Tibial nerve (tissue), 4 donors: ENCODE data around the gene RPL19. TPM values are rescaled to one million over a fixed set of nuclear protein-coding genes. Genes with fewer than 3 reads are reported as not detected.

Source experiments
- DNase-seq, 2 donors: peaks; one replicate each; pipeline ENCODE4 v3.0.0-alpha.2; 2019; ENCODE audit warnings: low spot score in 2 of 2
- H3K27ac ChIP-seq, 4 donors: fragments of 200-600 bp; sonication (generic) in 3 of 4; one replicate each; pipeline ENCODE4 v1.5.1; 2017 to 2019; ENCODE audit warnings: mild to moderate bottlenecking in 1 of 4
- H3K27me3 ChIP-seq, 2 donors: fragments of 200-600 bp; sonication (generic) in 1 of 2; one replicate each; pipeline versions ENCODE4 v1.5.1 to v1.6.0; 2017 to 2019
- H3K36me3 ChIP-seq, 3 donors: fragments of 200-600 bp; sonication (generic); one replicate each; pipeline ENCODE4 v1.5.1; 2018 to 2019
- H3K4me1 ChIP-seq, 4 donors: fragments of 200-600 bp; sonication (generic) in 3 of 4; one replicate each; pipeline ENCODE4 v1.5.1; 2017 to 2019
- H3K4me3 ChIP-seq, 4 donors: fragments of 200-600 bp; sonication (generic) in 3 of 4; one replicate each; pipeline ENCODE4 v1.5.1; 2017 to 2019; ENCODE audit warnings: mild to moderate bottlenecking in 1 of 4, moderate library complexity in 1 of 4
- H3K9me3 ChIP-seq, 4 donors: fragments of 200-600 bp; sonication (generic) in 3 of 4; one replicate each; pipeline ENCODE4 v1.5.1; 2017 to 2019
- EP300 ChIP-seq, 2 donors: sonication (generic); formaldehyde crosslinking; IDR thresholded peaks; one replicate each; pipeline ENCODE4 v1.6.1; 2017; ENCODE audit warnings: antibody characterized with exemption in 2 of 2, mild to moderate bottlenecking in 1 of 2
- POLR2A ChIP-seq, 2 donors: fragments of 450-650 bp; IDR thresholded peaks; one replicate each; pipeline ENCODE4 v1.6.1; 2017; ENCODE audit warnings: antibody characterized with exemption in 2 of 2, mild to moderate bottlenecking in 2 of 2, moderate library complexity in 2 of 2
- WGBS, 2 donors: methylation state at CpG; one replicate each; pipeline ENCODE4 v1.1.5; 2018; 5-methylcytosine and 5-hydroxymethylcytosine counted together
- total RNA-seq, 4 donors: library from RNA; depleted of rRNA; stranded (reverse); fragments of >200 nt; gene quantifications; one replicate each; pipeline ENCODE4 v1.1.0, GENCODE V29; 2016
- TF ChIP-seq, protein P1 (sequence below), 5 experiments: fragments of 200-600 bp in 3 of 5; fragments of 450-650 bp in 2 of 5; sonication (generic) in 3 of 5; IDR thresholded peaks; one replicate each; pipeline ENCODE4 v1.5.1; 2016 to 2019; ENCODE audit warnings: antibody characterized with exemption in 5 of 5, mild to moderate bottlenecking in 3 of 5, moderate library complexity in 2 of 5

RPL19 gene
- total RNA-seq, 4 donors from 2014 or later, result 2,381 to 3,486 (median 2,809) TPM

DNA sequence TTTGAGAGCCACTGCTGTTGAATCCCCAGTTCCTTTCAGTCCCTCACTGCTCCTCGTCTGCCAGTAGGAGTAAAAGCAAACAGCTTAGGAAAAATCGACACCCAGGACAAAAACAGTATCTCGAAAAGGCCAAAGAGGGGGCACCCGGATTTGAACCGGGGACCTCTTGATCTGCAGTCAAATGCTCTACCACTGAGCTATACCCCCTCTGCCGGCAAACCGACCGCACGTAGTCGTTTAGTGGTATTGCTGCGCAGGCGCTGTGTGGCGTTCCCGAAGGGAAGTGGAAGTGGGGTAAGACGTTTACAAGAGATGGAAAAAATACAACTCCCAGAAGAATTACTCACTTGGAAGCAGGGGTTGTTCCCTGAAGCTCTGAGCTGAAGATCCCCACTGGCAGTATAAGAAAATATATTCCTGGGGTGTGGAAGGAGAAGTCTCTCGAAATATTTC is 46.5 kb upstream of the RPL19 start:
- H3K27ac ChIP-seq, result peak overlapping the region; percentile 88 to 99 (median 94)
- peak; percentile 39 to 80 for TF ChIP-seq EP300 (IDR thresholded peaks at IDR 0.05)
- TF ChIP-seq POLR2A (IDR thresholded peaks at IDR 0.05), result peak; percentile 13 to 50
- TF ChIP-seq, protein P1, sequence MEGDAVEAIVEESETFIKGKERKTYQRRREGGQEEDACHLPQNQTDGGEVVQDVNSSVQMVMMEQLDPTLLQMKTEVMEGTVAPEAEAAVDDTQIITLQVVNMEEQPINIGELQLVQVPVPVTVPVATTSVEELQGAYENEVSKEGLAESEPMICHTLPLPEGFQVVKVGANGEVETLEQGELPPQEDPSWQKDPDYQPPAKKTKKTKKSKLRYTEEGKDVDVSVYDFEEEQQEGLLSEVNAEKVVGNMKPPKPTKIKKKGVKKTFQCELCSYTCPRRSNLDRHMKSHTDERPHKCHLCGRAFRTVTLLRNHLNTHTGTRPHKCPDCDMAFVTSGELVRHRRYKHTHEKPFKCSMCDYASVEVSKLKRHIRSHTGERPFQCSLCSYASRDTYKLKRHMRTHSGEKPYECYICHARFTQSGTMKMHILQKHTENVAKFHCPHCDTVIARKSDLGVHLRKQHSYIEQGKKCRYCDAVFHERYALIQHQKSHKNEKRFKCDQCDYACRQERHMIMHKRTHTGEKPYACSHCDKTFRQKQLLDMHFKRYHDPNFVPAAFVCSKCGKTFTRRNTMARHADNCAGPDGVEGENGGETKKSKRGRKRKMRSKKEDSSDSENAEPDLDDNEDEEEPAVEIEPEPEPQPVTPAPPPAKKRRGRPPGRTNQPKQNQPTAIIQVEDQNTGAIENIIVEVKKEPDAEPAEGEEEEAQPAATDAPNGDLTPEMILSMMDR (IDR thresholded peaks at IDR 0.05), result peak in 3 of 5 experiments; percentile 16 to 44 (median 36)
- 0% methylated on average over 15 to 16 of the region's 16 CpGs for WGBS, 2 donors
- H3K4me1 ChIP-seq, result peaks cover 0 to 24% (median 17%) of the 10 kb centered on the region in 4 donors
- H3K4me3 ChIP-seq, result peak overlapping the region; percentile 78 to 99 (median 82)
- peaks cover 0 to 24% of the 10 kb centered on the region in 2 donors for H3K27me3 ChIP-seq
- H3K9me3 ChIP-seq, result no peaks in the 10 kb centered on the region
- H3K36me3 ChIP-seq, result no peaks in the 10 kb centered on the region
- DNase-seq, result peak; percentile 91 to 96

DNA sequence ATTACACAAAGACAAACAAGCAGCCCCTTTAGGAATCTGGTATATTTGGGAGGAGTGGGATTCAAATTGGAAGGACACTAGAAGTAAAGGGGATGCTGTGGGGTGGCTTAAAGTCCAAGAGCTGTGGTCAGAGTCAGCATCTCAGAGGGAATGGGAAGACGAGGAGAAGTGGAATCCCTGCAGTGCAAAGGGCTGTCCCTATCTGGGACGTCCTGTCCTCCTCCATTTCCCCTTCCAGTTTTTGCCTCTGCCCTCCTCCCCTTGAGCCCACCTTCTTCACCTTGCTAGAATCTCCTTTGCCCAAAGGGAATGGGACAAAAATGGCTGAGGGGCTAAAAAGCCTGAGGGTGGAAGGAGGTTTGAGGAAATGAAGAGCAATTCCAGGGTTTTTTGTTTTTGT is 44.4 kb upstream of the RPL19 start:
- WGBS, 2 donors, result 41 to 48% methylated on average over 2 of the region's 2 CpGs
- Histone ChIP-seq H3K9me3 (no peaks in the 10 kb centered on the region), H3K27me3 (peaks cover 0 to 19% of the 10 kb centered on the region in 2 donors), H3K27ac (no peak overlapping the region), H3K4me3 (no peak overlapping the region), H3K4me1 (peaks cover 0 to 24% (median 16%) of the 10 kb centered on the region in 4 donors), H3K36me3 (no peaks in the 10 kb centered on the region)
- TF ChIP-seq EP300 (IDR thresholded peaks at IDR 0.05) (no peak), POLR2A (IDR thresholded peaks at IDR 0.05) (no peak)
- TF ChIP-seq, protein P1 (IDR thresholded peaks at IDR 0.05), result no peak
- DNase-seq, result no peak

DNA sequence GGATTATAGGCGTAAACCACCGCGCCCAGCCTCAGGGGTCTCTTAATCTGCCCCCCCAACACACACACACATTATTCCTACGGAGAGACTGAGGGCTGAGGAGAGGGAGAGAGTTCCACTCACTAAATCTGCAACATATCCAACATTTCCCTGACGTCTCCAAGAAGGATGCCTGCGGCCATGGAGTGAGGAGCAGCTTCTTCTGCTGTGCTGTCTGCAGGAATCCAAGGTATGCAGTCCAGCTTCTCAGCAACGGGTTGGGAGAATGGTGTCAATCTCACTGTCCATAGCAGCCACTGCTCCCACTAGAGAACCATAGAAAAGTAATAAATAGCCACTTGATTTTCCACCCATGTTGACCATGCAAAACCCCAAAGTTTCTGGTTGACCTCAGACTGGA is 43.6 kb upstream of the RPL19 start:
- Histone ChIP-seq H3K4me1 (peaks cover 0 to 17% (median 10%) of the 10 kb centered on the region in 4 donors), H3K4me3 (no peak overlapping the region), H3K9me3 (no peaks in the 10 kb centered on the region), H3K27me3 (peaks cover 0 to 13% of the 10 kb centered on the region in 2 donors), H3K27ac (no peak overlapping the region), H3K36me3 (no peaks in the 10 kb centered on the region)
- 68% methylated on average over 7 of the region's 7 CpGs for WGBS, 2 donors
- no peak for TF ChIP-seq POLR2A (IDR thresholded peaks at IDR 0.05)
- TF ChIP-seq, protein P1 (IDR thresholded peaks at IDR 0.05), result no peak
- no peak for TF ChIP-seq EP300 (IDR thresholded peaks at IDR 0.05)
- DNase-seq, result no peak

DNA sequence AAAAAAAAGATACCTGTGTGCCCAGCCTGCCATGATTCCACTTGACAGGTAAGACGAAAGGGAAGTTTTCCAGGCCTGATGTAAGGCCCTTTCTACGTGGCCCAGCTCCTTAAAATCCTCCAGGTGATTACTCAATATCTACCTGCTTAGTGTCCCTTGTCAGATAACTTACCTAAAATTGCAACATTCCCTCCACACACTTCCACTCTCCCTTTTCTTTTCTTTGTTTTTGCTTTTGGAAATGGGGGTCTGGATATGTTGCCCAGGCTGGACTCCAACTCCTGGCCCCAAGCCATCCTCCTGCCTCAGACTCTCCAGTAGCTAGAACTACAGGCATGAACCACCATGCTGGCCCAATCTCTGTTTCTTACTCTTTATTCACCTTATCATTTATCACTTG is 41.5 kb upstream of the RPL19 start:
- Histone ChIP-seq H3K4me3 (no peak overlapping the region), H3K36me3 (no peaks in the 10 kb centered on the region), H3K27me3 (peaks cover 0 to 7% of the 10 kb centered on the region in 2 donors), H3K27ac (no peak overlapping the region), H3K9me3 (no peaks in the 10 kb centered on the region), H3K4me1 (no peaks in the 10 kb centered on the region)
- DNase-seq, result no peak
- TF ChIP-seq POLR2A (IDR thresholded peaks at IDR 0.05) (no peak), EP300 (IDR thresholded peaks at IDR 0.05) (no peak)
- TF ChIP-seq, protein P1 (IDR thresholded peaks at IDR 0.05), result no peak
- 86 to 90% methylated on average over 2 of the region's 2 CpGs for WGBS, 2 donors

DNA sequence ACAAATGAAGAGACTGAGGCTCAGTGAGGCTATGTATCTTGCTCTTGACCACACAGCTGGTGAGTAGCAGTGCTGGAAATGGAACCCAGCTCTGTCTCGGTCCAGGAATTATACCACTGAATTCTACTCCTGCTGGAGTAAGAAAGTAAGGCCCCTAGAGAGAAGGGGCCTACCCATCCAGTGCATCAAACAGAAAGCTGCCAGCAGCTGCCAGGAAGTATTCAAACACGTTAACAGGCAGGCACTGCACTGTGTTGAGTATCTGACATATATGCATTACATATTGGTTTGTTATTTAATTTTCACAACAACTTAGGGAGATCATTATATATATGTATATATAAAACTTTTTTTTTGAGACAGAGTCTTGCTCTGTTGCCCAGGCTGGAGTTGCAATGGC is 38.1 kb upstream of the RPL19 start:
- TF ChIP-seq POLR2A (IDR thresholded peaks at IDR 0.05), result no peak
- TF ChIP-seq, protein P1 (IDR thresholded peaks at IDR 0.05), result no peak
- TF ChIP-seq EP300 (IDR thresholded peaks at IDR 0.05), result no peak
- H3K27me3 ChIP-seq, result peaks cover 0 to 12% of the 10 kb centered on the region in 2 donors
- WGBS, 2 donors, result 77 to 83% methylated on average over 2 of the region's 2 CpGs
- no peak overlapping the region for H3K27ac ChIP-seq
- H3K4me3 ChIP-seq, result no peak overlapping the region
- peaks cover 0 to 24% (median 14%) of the 10 kb centered on the region in 4 donors for H3K4me1 ChIP-seq
- no peaks in the 10 kb centered on the region for H3K36me3 ChIP-seq
- DNase-seq, result no peak
- H3K9me3 ChIP-seq, result no peaks in the 10 kb centered on the region
